SK-N-SH (cell line): ENCODE measurements around the gene NACA2. TPM values are rescaled to one million over a fixed set of nuclear protein-coding genes. Genes with fewer than 3 reads are reported as not detected.

Experiments used
- CTCF ChIA-PET: fragments of 300-600, 350-600 bp; formaldehyde crosslinking; extraction: SDS; loops from one replicate; lab custom pipeline; 2021; lab: Yijun Ruan, JAX
- POLR2A ChIA-PET: fragments of 350-600 bp; sonication (Branson Sonifier 250); formaldehyde crosslinking; extraction: SDS; loops from one replicate; lab custom pipeline; 2020; ENCODE audit warnings: antibody characterized with exemption, inconsistent platforms; lab: Yijun Ruan, JAX
- DNase-seq: peaks from one replicate; pipeline ENCODE4 v3.0.0; 2012
- H2AFZ ChIP-seq: fragments of 200-600 bp; sonication (generic); 2 replicates; pipeline ENCODE4 v1.8.1; 2016; ENCODE audit warnings: antibody characterized with exemption, mild to moderate bottlenecking, low read depth
- H3F3A ChIP-seq: fragments of 200-600 bp; sonication (generic); replicated peaks from 2 replicates; pipeline ENCODE3; 2016; ENCODE audit warnings: antibody characterized with exemption, mild to moderate bottlenecking; ENCODE audit not compliant: insufficient read depth
- H3K27ac ChIP-seq, 2 experiments: fragments of 200-500 bp in 1 of 2; fragments of 200-600 bp in 1 of 2; sonication (Bioruptor generic) in 1 of 2; sonication (generic), shearing (Covaris generic) in 1 of 2; 2 replicates each; pipeline versions ENCODE4 v1.5.1 to v1.6.1; 2014 to 2016; ENCODE audit warnings: low read depth in 2 of 2, inconsistent platforms in 1 of 2, low read length in 1 of 2, mild to moderate bottlenecking in 1 of 2, mixed read lengths in 1 of 2
- H3K27me3 ChIP-seq: fragments of 200-600 bp; sonication (generic), shearing (Covaris generic); 2 replicates; pipeline ENCODE4 v1.6.1; 2016; ENCODE audit warnings: mixed run types; ENCODE audit not compliant: insufficient read depth
- H3K36me3 ChIP-seq, 2 experiments: fragments of 200-500 bp in 1 of 2; fragments of 200-600 bp in 1 of 2; sonication (Bioruptor generic) in 1 of 2; sonication (generic) in 1 of 2; replicated peaks in 1 of 2; 2 replicates each; pipeline versions ENCODE3 to v1.5.1; 2014 to 2016; ENCODE audit warnings: low read length in 1 of 2, mild to moderate bottlenecking in 1 of 2; ENCODE audit not compliant: insufficient read depth in 2 of 2, control insufficient read depth in 1 of 2
- H3K4me1 ChIP-seq, 2 experiments: fragments of 200-500 bp in 1 of 2; fragments of 200-600 bp in 1 of 2; sonication (Bioruptor generic) in 1 of 2; sonication (generic), shearing (Covaris generic) in 1 of 2; 2 replicates each; pipeline versions ENCODE4 v1.5.1 to v1.6.1; 2014 to 2016; ENCODE audit warnings: low read depth in 1 of 2, low read length in 1 of 2, mixed run types in 1 of 2; ENCODE audit not compliant: insufficient read depth in 2 of 2, control insufficient read depth in 1 of 2
- H3K4me2 ChIP-seq: fragments of 200-600 bp; sonication (generic), shearing (Covaris generic); 2 replicates; pipeline ENCODE4 v1.6.1; 2017; ENCODE audit warnings: mixed run types
- H3K4me3 ChIP-seq, 2 experiments: fragments of 200-500 bp in 1 of 2; fragments of 200-600 bp in 1 of 2; sonication (Bioruptor generic) in 1 of 2; sonication (generic), shearing (Covaris generic) in 1 of 2; 2 replicates each; pipeline versions ENCODE4 v1.5.1 to v1.8.1; 2014 to 2016; ENCODE audit warnings: low read depth in 2 of 2, inconsistent platforms in 1 of 2, low read length in 1 of 2, mild to moderate bottlenecking in 1 of 2, mixed read lengths in 1 of 2, moderate library complexity in 1 of 2
- H3K79me2 ChIP-seq: fragments of 200-600 bp; sonication (generic); 2 replicates; pipeline ENCODE4 v1.8.1; 2017; ENCODE audit warnings: mild to moderate bottlenecking; ENCODE audit not compliant: insufficient read depth
- H3K9ac ChIP-seq: fragments of 200-600 bp; sonication (generic); 2 replicates; pipeline ENCODE4 v1.6.1; 2017; ENCODE audit warnings: mixed run types
- H3K9me2 ChIP-seq: fragments of 200-600 bp; sonication (generic); 2 replicates; pipeline ENCODE4 v1.6.1; 2017; ENCODE audit warnings: mixed run types
- H3K9me3 ChIP-seq: fragments of 200-600 bp; sonication (generic); 2 replicates; pipeline ENCODE4 v1.6.1; 2017; ENCODE audit warnings: mixed run types, mild to moderate bottlenecking, moderate library complexity
- H4K20me1 ChIP-seq: fragments of 200-600 bp; sonication (generic); 2 replicates; pipeline ENCODE4 v1.6.1; 2017; ENCODE audit warnings: mild to moderate bottlenecking, mixed run types; ENCODE audit not compliant: insufficient read depth
- CHD2 ChIP-seq: fragments of 150-350 bp; IDR thresholded peaks from 2 replicates; pipeline ENCODE4 v1.6.1; 2018; ENCODE audit warnings: low read length; ENCODE audit not compliant: partially characterized antibody
- ELF1 ChIP-seq: IDR thresholded peaks from 2 replicates; pipeline ENCODE4 v1.4.0; 2012
- FOXJ3 ChIP-seq: sonication (generic); formaldehyde crosslinking; IDR thresholded peaks from 2 replicates; pipeline ENCODE4 v1.5.1; 2020; ENCODE audit warnings: mild to moderate bottlenecking, missing genetic modification reagents
- GABPA ChIP-seq: IDR thresholded peaks from 2 replicates; pipeline ENCODE4 v1.4.0; 2012; ENCODE audit warnings: low read depth, mild to moderate bottlenecking
- JUND ChIP-seq: IDR thresholded peaks from 2 replicates; pipeline ENCODE4 v1.4.0; 2012
- MXI1 ChIP-seq: IDR thresholded peaks from 2 replicates; pipeline ENCODE4 v1.6.1; 2012; ENCODE audit warnings: mild to moderate bottlenecking, low read depth, low read length, improper control_type of control experiment
- NFIC ChIP-seq: IDR thresholded peaks from 2 replicates; pipeline ENCODE4 v1.4.0; 2012; ENCODE audit warnings: borderline replicate concordance
- NRF1 ChIP-seq: IDR thresholded peaks from 2 replicates; pipeline ENCODE4 v1.6.1; 2012; ENCODE audit warnings: low read depth, mild to moderate bottlenecking, low read length
- POLR2AphosphoS5 ChIP-seq: IDR thresholded peaks from 2 replicates; pipeline ENCODE4 v1.6.1; 2012; ENCODE audit warnings: low read depth, low read length
- RAD21 ChIP-seq: IDR thresholded peaks from 2 replicates; pipeline ENCODE4 v1.6.1; 2012; ENCODE audit warnings: mild to moderate bottlenecking, low read length
- RCOR1 ChIP-seq: fragments of 150-350 bp; IDR thresholded peaks from 2 replicates; pipeline ENCODE4 v1.6.1; 2017; ENCODE audit warnings: antibody characterized with exemption, low read length
- RXRA ChIP-seq: IDR thresholded peaks from 2 replicates; pipeline ENCODE4 v1.4.0; 2012; ENCODE audit warnings: low read depth, mild to moderate bottlenecking, borderline replicate concordance
- TAF1 ChIP-seq: IDR thresholded peaks from 2 replicates; pipeline ENCODE4 v1.6.1; 2012; ENCODE audit warnings: low read depth, mild to moderate bottlenecking, low read length, moderate library complexity, borderline replicate concordance
- TCF12 ChIP-seq: IDR thresholded peaks from 2 replicates; pipeline ENCODE4 v1.4.0; 2012
- TEAD4 ChIP-seq: IDR thresholded peaks from 2 replicates; pipeline ENCODE4 v1.4.0; 2012; ENCODE audit warnings: mild to moderate bottlenecking, borderline replicate concordance; ENCODE audit not compliant: insufficient read depth
- WGBS: methylation state at CpG from one replicate; pipeline ENCODE4 v1.1.6; 2017; ENCODE audit warnings: low lambda C conversion rate; 5-methylcytosine and 5-hydroxymethylcytosine counted together
- polyA plus RNA-seq, 3 experiments: library from polyadenylated mRNA; depleted of rRNA; stranded (reverse); fragments of >200 nt; gene quantifications; 2 replicates each; pipeline ENCODE4 v1.2.3, GENCODE V29; 2012
- TF ChIP-seq, protein P1 (sequence below): IDR thresholded peaks from 2 replicates; pipeline ENCODE4 v1.6.1; 2012; ENCODE audit warnings: mild to moderate bottlenecking, low read depth, low read length, moderate library complexity
- TF ChIP-seq, protein P2 (sequence below): IDR thresholded peaks from 2 replicates; pipeline ENCODE4; 2012
- TF ChIP-seq, protein P3 (sequence below): fragments of 200-600 bp; sonication (generic); IDR thresholded peaks from 2 replicates; pipeline ENCODE4 v1.6.1; 2017; ENCODE audit warnings: antibody characterized with exemption, mild to moderate bottlenecking, moderate library complexity
- TF ChIP-seq, protein P4 (sequence below): IDR thresholded peaks from 2 replicates; pipeline ENCODE4 v1.4.0; 2012; ENCODE audit warnings: low read depth
- TF ChIP-seq, protein P5 (sequence below): fragments of 150-350 bp; IDR thresholded peaks from 2 replicates; pipeline ENCODE4 v1.6.1; 2016; ENCODE audit warnings: mild to moderate bottlenecking, low read depth, low read length
- TF ChIP-seq, protein P6 (sequence below): fragments of 150-350 bp; IDR thresholded peaks from 2 replicates; pipeline ENCODE4 v1.6.1; 2017; ENCODE audit warnings: antibody characterized with exemption, low read length, low read depth, borderline replicate concordance

The NACA2 gene
- polyA plus RNA-seq, 1 of the 3 experiments (the other 2 are of a cell fraction): not detected

DNA sequence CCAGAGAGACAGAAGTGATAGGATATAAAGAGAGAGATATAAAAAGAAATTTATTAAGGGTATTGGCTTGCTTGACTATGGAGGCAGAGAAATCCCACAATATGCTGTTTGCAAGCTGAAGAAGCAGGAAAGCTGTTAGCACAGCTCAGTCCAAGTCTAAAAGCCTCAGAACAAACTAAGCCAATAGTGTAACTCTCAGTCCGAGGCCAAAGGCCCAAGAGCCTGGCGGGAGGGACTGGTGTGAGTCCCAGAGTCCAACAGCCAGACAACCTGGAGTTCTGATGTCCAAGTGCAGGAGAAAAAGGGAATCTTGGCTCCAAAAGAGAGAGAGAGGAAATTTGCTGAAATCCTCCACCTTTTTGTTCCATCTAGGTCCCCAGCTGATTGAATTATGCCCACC is 30.3 kb upstream of the NACA2 start:
- POLR2A ChIA-PET: no interaction called here
- H3K79me2 ChIP-seq: no peaks in the 10 kb centered on the region
- CTCF ChIA-PET: interaction anchor here (1.0 kb wide), 1 partner anchor 9 kb away, joined by 3 read pairs; no protein-coding TSS in a partner anchor

DNA sequence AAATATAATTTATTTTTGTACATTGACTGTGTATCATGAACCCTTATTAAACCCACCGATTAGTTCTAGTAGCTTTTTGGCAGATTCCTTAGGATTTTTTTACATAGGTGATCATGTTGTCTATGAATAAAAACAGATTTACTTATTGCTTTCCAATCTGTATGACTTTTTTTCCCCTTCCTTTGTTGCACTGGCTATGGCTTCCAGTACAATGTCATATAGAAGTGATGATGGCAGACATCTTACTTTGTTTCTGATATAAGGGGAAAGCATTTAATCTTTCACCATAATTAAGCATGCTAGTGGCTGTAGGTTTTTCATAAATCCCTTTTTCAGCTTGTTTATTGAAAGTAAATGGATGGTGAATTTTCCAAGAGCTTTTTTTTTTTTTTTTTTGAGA is 28.9 kb upstream of the NACA2 start:
- CTCF ChIA-PET: no interaction called here
- no peaks in the 10 kb centered on the region for H3K9me2 ChIP-seq
- 57% methylated on average over 1 of the region's 1 CpG for WGBS
- H3K36me3 ChIP-seq: peaks cover 0 to 7% of the 10 kb centered on the region in 2 experiments
- H3K27ac ChIP-seq: no peak overlapping the region
- no peaks in the 10 kb centered on the region for H3K79me2 ChIP-seq
- no peak overlapping the region for H3K4me2 ChIP-seq
- H3K27me3 ChIP-seq: no peaks in the 10 kb centered on the region
- peaks cover 28% of the 10 kb centered on the region for H3K9me3 ChIP-seq
- POLR2A ChIA-PET: no interaction called here
- H3K4me1 ChIP-seq: no peaks in the 10 kb centered on the region; a peak in 2 of 4 replicates
- DNase-seq: no peak
- H3K9ac ChIP-seq: no peak overlapping the region
- no peaks in the 10 kb centered on the region for H4K20me1 ChIP-seq
- H3K4me3 ChIP-seq: no peak overlapping the region
- peaks cover 5% of the 10 kb centered on the region for H3F3A ChIP-seq
- H2AFZ ChIP-seq: no peak overlapping the region
- TF ChIP-seq RAD21 (no peak), MXI1 (no peak), NRF1 (no peak), GABPA (no peak), TCF12 (no peak), RCOR1 (no peak), ELF1 (no peak), NFIC (no peak), RXRA (no peak), TEAD4 (no peak)
- TF ChIP-seq, protein P1, sequence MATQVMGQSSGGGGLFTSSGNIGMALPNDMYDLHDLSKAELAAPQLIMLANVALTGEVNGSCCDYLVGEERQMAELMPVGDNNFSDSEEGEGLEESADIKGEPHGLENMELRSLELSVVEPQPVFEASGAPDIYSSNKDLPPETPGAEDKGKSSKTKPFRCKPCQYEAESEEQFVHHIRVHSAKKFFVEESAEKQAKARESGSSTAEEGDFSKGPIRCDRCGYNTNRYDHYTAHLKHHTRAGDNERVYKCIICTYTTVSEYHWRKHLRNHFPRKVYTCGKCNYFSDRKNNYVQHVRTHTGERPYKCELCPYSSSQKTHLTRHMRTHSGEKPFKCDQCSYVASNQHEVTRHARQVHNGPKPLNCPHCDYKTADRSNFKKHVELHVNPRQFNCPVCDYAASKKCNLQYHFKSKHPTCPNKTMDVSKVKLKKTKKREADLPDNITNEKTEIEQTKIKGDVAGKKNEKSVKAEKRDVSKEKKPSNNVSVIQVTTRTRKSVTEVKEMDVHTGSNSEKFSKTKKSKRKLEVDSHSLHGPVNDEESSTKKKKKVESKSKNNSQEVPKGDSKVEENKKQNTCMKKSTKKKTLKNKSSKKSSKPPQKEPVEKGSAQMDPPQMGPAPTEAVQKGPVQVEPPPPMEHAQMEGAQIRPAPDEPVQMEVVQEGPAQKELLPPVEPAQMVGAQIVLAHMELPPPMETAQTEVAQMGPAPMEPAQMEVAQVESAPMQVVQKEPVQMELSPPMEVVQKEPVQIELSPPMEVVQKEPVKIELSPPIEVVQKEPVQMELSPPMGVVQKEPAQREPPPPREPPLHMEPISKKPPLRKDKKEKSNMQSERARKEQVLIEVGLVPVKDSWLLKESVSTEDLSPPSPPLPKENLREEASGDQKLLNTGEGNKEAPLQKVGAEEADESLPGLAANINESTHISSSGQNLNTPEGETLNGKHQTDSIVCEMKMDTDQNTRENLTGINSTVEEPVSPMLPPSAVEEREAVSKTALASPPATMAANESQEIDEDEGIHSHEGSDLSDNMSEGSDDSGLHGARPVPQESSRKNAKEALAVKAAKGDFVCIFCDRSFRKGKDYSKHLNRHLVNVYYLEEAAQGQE: no peak
- TF ChIP-seq, protein P2, sequence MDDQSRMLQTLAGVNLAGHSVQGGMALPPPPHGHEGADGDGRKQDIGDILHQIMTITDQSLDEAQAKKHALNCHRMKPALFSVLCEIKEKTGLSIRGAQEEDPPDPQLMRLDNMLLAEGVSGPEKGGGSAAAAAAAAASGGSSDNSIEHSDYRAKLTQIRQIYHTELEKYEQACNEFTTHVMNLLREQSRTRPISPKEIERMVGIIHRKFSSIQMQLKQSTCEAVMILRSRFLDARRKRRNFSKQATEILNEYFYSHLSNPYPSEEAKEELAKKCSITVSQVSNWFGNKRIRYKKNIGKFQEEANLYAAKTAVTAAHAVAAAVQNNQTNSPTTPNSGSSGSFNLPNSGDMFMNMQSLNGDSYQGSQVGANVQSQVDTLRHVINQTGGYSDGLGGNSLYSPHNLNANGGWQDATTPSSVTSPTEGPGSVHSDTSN: no peak
- TF ChIP-seq, protein P3, sequence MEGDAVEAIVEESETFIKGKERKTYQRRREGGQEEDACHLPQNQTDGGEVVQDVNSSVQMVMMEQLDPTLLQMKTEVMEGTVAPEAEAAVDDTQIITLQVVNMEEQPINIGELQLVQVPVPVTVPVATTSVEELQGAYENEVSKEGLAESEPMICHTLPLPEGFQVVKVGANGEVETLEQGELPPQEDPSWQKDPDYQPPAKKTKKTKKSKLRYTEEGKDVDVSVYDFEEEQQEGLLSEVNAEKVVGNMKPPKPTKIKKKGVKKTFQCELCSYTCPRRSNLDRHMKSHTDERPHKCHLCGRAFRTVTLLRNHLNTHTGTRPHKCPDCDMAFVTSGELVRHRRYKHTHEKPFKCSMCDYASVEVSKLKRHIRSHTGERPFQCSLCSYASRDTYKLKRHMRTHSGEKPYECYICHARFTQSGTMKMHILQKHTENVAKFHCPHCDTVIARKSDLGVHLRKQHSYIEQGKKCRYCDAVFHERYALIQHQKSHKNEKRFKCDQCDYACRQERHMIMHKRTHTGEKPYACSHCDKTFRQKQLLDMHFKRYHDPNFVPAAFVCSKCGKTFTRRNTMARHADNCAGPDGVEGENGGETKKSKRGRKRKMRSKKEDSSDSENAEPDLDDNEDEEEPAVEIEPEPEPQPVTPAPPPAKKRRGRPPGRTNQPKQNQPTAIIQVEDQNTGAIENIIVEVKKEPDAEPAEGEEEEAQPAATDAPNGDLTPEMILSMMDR: no peak

More for the DNA sequence above, 30.3 kb upstream of the NACA2 start:
- Histone ChIP-seq H3K4me3 (no peak overlapping the region), H3K9ac (no peak overlapping the region), H3K4me2 (no peak overlapping the region), H3K36me3 (peaks cover 0 to 7% of the 10 kb centered on the region in 2 experiments), H3F3A (peaks cover 5% of the 10 kb centered on the region), H3K27ac (no peak overlapping the region), H3K4me1 (no peaks in the 10 kb centered on the region), H3K9me2 (no peaks in the 10 kb centered on the region), H3K27me3 (no peaks in the 10 kb centered on the region), H3K9me3 (peaks cover 28% of the 10 kb centered on the region), H2AFZ (no peak overlapping the region), H4K20me1 (no peaks in the 10 kb centered on the region)
- DNase-seq: no peak
- 66% methylated on average over 2 of the region's 2 CpGs for WGBS
- TF ChIP-seq, protein P4, sequence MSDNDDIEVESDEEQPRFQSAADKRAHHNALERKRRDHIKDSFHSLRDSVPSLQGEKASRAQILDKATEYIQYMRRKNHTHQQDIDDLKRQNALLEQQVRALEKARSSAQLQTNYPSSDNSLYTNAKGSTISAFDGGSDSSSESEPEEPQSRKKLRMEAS: no peak
- TF ChIP-seq, protein P5, sequence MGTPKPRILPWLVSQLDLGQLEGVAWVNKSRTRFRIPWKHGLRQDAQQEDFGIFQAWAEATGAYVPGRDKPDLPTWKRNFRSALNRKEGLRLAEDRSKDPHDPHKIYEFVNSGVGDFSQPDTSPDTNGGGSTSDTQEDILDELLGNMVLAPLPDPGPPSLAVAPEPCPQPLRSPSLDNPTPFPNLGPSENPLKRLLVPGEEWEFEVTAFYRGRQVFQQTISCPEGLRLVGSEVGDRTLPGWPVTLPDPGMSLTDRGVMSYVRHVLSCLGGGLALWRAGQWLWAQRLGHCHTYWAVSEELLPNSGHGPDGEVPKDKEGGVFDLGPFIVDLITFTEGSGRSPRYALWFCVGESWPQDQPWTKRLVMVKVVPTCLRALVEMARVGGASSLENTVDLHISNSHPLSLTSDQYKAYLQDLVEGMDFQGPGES: no peak
- TF ChIP-seq JUND (no peak), FOXJ3 (CRISPR knock-in tag) (no peak), NRF1 (no peak), GABPA (no peak), RAD21 (no peak), POLR2AphosphoS5 (no peak), TAF1 (no peak), CHD2 (no peak)
- TF ChIP-seq, protein P6, sequence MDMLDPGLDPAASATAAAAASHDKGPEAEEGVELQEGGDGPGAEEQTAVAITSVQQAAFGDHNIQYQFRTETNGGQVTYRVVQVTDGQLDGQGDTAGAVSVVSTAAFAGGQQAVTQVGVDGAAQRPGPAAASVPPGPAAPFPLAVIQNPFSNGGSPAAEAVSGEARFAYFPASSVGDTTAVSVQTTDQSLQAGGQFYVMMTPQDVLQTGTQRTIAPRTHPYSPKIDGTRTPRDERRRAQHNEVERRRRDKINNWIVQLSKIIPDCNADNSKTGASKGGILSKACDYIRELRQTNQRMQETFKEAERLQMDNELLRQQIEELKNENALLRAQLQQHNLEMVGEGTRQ: no peak
